ENCODE data around the gene SH2D3C. TPM values are rescaled to one million over a fixed set of nuclear protein-coding genes. Genes with fewer than 3 reads are reported as not detected.
A peak's percentile ranks its signal among the peaks of the same experiment; 100 is the strongest.

SH2D3C gene
- 1 to 10 TPM; 3.1 to 7.2 (median 4.9) TPM for total RNA-seq
- 10 to 100 TPM in 1 of 3 donors, 1 to 10 TPM in 2; 1.4 to 11.3 (median 6.6) TPM for polyA plus RNA-seq

- peak within 1 kb of the TSS; percentile 11 to 52 (median 26) for H3K27ac ChIP-seq
- intact Hi-C loops (cut with DNase I): no loop called here
Measured at GRCh38 chr9:127778280-127779135, at the start of gene SH2D3C. Gene SH2D3C (minus strand): TSS chr9:127778666. CDS start chr9:127778627, 39 bp downstream.

GRCh38 chr9:127826253-127826913 lies 47.9 kb upstream of the SH2D3C start:
- no peak for DNase-seq
- Histone ChIP-seq H3K9me3 (no peaks in the 10 kb centered on the region), H3K4me1 (peaks cover 0 to 33% (median 26%) of the 10 kb centered on the region in 4 donors), H3K27ac (peak overlapping the region in 1 of 4 donors; percentile 81), H3K36me3 (peaks cover 0 to 6% (median 0%) of the 10 kb centered on the region in 4 donors), H3K4me3 (no peak overlapping the region), H3K27me3 (peaks cover 0 to 32% (median 4%) of the 10 kb centered on the region in 3 donors)
- TF ChIP-seq POLR2A (IDR thresholded peaks at IDR 0.05) (no peak), POLR2AphosphoS5 (IDR thresholded peaks at IDR 0.05) (no peak), EP300 (IDR thresholded peaks at IDR 0.05) (no peak), CTCF (IDR thresholded peaks at IDR 0.05) (no peak)
- intact Hi-C loops (cut with DNase I): no loop called here
- 57 to 74% methylated on average over 7 of the region's 7 CpGs for WGBS, 2 donors

More at GRCh38 chr9:127778280-127779135, at the start of gene SH2D3C:
- Histone ChIP-seq H3K9me3 (no peaks in the 10 kb centered on the region), H3K4me1 (no peaks in the 10 kb centered on the region), H3K27me3 (no peaks in the 10 kb centered on the region), H3K36me3 (no peaks in the 10 kb centered on the region), H3K4me3 (peak within 1 kb of the TSS in 1 of 4 donors; percentile 9)
- WGBS, 2 donors: 31 to 72% methylated on average over 13 of the region's 13 CpGs
- TF ChIP-seq EP300 (IDR thresholded peaks at IDR 0.05) (no peak), POLR2A (IDR thresholded peaks at IDR 0.05) (no peak), POLR2AphosphoS5 (IDR thresholded peaks at IDR 0.05) (no peak), CTCF (IDR thresholded peaks at IDR 0.05) (no peak)
- DNase-seq: no peak

GRCh38 chr9:127825319-127826051 lies 47.0 kb upstream of the SH2D3C start:
- Histone ChIP-seq H3K36me3 (peaks cover 0 to 6% (median 0%) of the 10 kb centered on the region in 4 donors), H3K4me1 (peaks cover 0 to 33% (median 26%) of the 10 kb centered on the region in 4 donors)

More at GRCh38 chr9:127825319-127826051, 47.0 kb upstream of the SH2D3C start:
- intact Hi-C loops (cut with DNase I): no loop called here
- no peaks in the 10 kb centered on the region for H3K9me3 ChIP-seq
- TF ChIP-seq CTCF (IDR thresholded peaks at IDR 0.05) (peak in 2 of 4 experiments; percentile 19 to 43), EP300 (IDR thresholded peaks at IDR 0.05) (no peak), POLR2A (IDR thresholded peaks at IDR 0.05) (no peak)
- H3K27me3 ChIP-seq: peaks cover 0 to 32% (median 4%) of the 10 kb centered on the region in 3 donors
- 17 to 58% methylated on average over 42 of the region's 42 CpGs for WGBS, 2 donors
- peak; percentile 75 for DNase-seq
- H3K27ac ChIP-seq: no peak overlapping the region
- no peak overlapping the region for H3K4me3 ChIP-seq

Measured in sigmoid colon (tissue), 7 donors.